Breast epithelium (tissue), 3 donors: ENCODE results near the gene GDA.

ENCODE experiments used
- POLR2A ChIP-seq: fragments of 450-650 bp; IDR thresholded peaks from one replicate; pipeline ENCODE4 v1.6.1; 2016; ENCODE audit warnings: antibody characterized with exemption, mild to moderate bottlenecking, moderate library complexity
- POLR2AphosphoS5 ChIP-seq, 3 donors: sonication (generic); formaldehyde crosslinking; IDR thresholded peaks; one replicate each; pipeline ENCODE4 v1.6.1; 2017; ENCODE audit warnings: antibody characterized with exemption in 3 of 3
- TF ChIP-seq, protein P1 (sequence below), 3 donors: fragments of 450-650 bp; IDR thresholded peaks; one replicate each; pipeline ENCODE4 v1.5.1; 2016 to 2017; ENCODE audit warnings: antibody characterized with exemption in 3 of 3, mild to moderate bottlenecking in 3 of 3, moderate library complexity in 3 of 3

GRCh38 chr9:72133365-72134035, 15.7 kb upstream of the GDA start:
- TF ChIP-seq, protein P1, sequence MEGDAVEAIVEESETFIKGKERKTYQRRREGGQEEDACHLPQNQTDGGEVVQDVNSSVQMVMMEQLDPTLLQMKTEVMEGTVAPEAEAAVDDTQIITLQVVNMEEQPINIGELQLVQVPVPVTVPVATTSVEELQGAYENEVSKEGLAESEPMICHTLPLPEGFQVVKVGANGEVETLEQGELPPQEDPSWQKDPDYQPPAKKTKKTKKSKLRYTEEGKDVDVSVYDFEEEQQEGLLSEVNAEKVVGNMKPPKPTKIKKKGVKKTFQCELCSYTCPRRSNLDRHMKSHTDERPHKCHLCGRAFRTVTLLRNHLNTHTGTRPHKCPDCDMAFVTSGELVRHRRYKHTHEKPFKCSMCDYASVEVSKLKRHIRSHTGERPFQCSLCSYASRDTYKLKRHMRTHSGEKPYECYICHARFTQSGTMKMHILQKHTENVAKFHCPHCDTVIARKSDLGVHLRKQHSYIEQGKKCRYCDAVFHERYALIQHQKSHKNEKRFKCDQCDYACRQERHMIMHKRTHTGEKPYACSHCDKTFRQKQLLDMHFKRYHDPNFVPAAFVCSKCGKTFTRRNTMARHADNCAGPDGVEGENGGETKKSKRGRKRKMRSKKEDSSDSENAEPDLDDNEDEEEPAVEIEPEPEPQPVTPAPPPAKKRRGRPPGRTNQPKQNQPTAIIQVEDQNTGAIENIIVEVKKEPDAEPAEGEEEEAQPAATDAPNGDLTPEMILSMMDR (IDR thresholded peaks at IDR 0.05), result no peak
- no peak for TF ChIP-seq POLR2A
- no peak for TF ChIP-seq POLR2AphosphoS5 (IDR thresholded peaks at IDR 0.05)
